AG10803 (cell line): ENCODE data around the gene RND3.
A peak's percentile ranks its signal among the peaks of the same experiment; 100 is the strongest.

Experiments
- DNase-seq: peaks from one replicate; pipeline ENCODE4 v3.0.0; 2010; ENCODE audit warnings: low read depth
- H3K4me3 ChIP-seq: 2 replicates; pipeline ENCODE4 v1.5.1; 2011; ENCODE audit warnings: mild to moderate bottlenecking, low read length, control low read depth
- TF ChIP-seq, protein P1 (sequence below): conservative IDR thresholded peaks from 2 replicates; pipeline ENCODE4 v1.5.1; 2011; ENCODE audit warnings: mild to moderate bottlenecking, low read length, control low read depth, inconsistent platforms

Gene RND3

GRCh38 chr2:150476809-150477302, 10.6 kb downstream of the RND3 start:
- DNase-seq: no peak
- TF ChIP-seq, protein P1, sequence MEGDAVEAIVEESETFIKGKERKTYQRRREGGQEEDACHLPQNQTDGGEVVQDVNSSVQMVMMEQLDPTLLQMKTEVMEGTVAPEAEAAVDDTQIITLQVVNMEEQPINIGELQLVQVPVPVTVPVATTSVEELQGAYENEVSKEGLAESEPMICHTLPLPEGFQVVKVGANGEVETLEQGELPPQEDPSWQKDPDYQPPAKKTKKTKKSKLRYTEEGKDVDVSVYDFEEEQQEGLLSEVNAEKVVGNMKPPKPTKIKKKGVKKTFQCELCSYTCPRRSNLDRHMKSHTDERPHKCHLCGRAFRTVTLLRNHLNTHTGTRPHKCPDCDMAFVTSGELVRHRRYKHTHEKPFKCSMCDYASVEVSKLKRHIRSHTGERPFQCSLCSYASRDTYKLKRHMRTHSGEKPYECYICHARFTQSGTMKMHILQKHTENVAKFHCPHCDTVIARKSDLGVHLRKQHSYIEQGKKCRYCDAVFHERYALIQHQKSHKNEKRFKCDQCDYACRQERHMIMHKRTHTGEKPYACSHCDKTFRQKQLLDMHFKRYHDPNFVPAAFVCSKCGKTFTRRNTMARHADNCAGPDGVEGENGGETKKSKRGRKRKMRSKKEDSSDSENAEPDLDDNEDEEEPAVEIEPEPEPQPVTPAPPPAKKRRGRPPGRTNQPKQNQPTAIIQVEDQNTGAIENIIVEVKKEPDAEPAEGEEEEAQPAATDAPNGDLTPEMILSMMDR: no peak

GRCh38 chr2:150476286-150476685, 11.2 kb downstream of the RND3 start:
- peak overlapping the region; percentile 12; the same call in 1 of the 2 replicates for H3K4me3 ChIP-seq
- TF ChIP-seq, protein P1: no peak
- DNase-seq: no peak

More at GRCh38 chr2:150476809-150477302, 10.6 kb downstream of the RND3 start:
- peak overlapping the region; percentile 36 for H3K4me3 ChIP-seq

DNA sequence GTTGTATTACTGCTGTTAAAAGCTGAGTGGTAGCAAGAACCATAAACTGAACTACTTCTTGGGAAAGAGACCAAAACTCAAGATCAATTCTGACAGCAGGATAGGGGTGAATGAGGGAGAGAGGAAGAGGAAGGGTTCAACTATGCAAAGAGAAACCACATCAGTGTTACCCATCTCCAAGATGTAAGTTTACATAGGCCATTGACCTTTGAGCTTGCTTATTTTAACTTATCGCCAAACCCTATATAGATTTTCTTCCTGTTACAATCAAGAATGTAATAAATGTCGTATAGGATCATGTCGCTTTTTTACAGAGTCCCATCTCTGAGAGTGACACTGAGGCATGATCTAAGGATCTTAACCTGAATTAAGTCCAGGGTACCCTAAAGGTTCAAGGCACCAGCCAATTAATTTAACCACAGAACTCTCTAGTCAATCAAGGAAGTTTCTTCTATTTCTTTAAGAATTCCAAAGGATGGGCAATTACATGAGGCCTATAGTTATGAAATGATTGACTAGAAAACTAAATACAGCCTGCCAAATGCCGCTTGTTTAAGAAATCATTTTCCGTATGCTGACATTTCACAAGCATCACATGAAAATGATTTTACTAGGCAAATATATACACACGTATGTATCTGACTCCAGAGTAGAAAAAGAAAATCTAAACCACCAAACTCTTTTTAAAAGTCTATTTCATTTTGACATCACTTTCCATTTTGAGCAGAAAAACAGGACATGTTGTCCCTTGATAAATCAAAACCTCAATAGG, 11.8 kb downstream of the RND3 start:
- H3K4me3 ChIP-seq: no peak overlapping the region
- TF ChIP-seq, protein P1: no peak
- no peak for DNase-seq

- H3K4me3 ChIP-seq: no peak overlapping the region
- TF ChIP-seq, protein P1: no peak
- no peak for DNase-seq
Observed at GRCh38 chr2:150474326-150475074, 13.0 kb downstream of the RND3 start.

DNA sequence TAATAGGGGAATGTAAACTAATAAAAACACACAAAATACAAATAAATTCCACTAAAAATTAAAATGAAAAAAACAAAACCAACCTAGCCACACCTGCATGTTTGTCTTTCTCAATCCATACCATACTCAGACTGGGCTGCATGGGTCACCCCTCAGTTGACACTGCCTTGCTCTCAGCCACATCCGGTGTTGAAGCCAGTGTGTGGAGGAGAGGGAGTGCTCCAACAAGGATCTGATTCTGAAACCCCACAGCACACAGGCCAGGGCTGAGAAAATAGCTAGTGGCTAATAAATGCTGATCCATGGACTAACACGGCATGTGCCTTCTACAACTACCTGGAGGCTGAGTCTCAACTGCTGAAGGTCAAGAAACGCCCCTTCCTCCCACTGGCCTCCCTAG, 13.7 kb downstream of the RND3 start:
- DNase-seq: no peak
- TF ChIP-seq, protein P1: no peak
- H3K4me3 ChIP-seq: no peak overlapping the region

GRCh38 chr2:150472511-150472899, 15.0 kb downstream of the RND3 start:
- DNase-seq: peak; percentile 91
- TF ChIP-seq, protein P1: no peak
- no peak overlapping the region for H3K4me3 ChIP-seq
